Hepatocyte (in vitro differentiated cells): Measurements from ENCODE around the gene RAP1GAP2.

Source experiments
- EZH2 ChIP-seq: fragments of 200-600 bp; sonication (generic); IDR thresholded peaks from 2 replicates; pipeline ENCODE4 v1.6.1; 2016; ENCODE audit warnings: antibody characterized with exemption, mild to moderate bottlenecking, borderline replicate concordance
- TF ChIP-seq, protein P1 (sequence below): fragments of 200-600 bp; sonication (generic); IDR thresholded peaks from 2 replicates; pipeline ENCODE4 v1.5.1; 2016; ENCODE audit warnings: antibody characterized with exemption, mild to moderate bottlenecking; ENCODE audit not compliant: poor library complexity

DNA sequence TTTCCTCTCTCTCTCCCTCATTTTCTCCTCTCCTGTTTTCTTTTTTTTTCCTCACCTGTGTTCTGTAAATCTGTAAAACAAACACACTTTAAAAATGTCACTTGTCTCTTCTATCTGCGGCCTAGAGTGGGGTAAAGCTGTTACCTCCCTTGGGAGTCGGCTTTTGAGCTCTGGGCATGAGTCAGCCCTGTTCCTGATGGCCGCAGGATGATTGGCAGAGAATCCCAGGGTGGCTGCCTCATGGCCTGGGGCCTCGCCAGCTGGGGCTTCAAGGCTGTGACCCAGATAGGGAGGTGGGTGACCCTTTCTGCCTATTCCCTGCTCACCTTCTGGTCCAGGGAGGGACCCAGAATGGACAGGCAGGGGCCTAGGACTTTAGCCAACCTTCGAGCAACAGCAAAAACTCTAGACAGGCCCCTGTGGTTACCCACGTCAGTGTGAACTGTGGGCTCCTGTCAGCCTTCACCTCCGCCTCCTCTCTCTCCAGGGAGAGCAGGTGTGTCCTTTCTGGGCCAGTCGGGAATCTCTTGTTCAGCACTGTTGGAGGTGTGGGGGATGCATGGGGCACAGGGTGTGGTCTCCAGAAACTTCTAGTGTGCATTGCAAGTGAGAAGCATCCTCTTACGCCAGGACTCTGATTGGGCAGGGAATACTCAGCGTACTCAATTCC, 87.4 kb downstream of the RAP1GAP2 start:
- TF ChIP-seq, protein P1, sequence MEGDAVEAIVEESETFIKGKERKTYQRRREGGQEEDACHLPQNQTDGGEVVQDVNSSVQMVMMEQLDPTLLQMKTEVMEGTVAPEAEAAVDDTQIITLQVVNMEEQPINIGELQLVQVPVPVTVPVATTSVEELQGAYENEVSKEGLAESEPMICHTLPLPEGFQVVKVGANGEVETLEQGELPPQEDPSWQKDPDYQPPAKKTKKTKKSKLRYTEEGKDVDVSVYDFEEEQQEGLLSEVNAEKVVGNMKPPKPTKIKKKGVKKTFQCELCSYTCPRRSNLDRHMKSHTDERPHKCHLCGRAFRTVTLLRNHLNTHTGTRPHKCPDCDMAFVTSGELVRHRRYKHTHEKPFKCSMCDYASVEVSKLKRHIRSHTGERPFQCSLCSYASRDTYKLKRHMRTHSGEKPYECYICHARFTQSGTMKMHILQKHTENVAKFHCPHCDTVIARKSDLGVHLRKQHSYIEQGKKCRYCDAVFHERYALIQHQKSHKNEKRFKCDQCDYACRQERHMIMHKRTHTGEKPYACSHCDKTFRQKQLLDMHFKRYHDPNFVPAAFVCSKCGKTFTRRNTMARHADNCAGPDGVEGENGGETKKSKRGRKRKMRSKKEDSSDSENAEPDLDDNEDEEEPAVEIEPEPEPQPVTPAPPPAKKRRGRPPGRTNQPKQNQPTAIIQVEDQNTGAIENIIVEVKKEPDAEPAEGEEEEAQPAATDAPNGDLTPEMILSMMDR = no peak
- no peak for TF ChIP-seq EZH2
